Measurements from ENCODE around the gene CSPG4. TPM values are rescaled to one million over a fixed set of nuclear protein-coding genes. Genes with fewer than 3 reads are reported as not detected.

CSPG4 gene
- total RNA-seq, 1 experiment from 2014 or later = 17.5 TPM

DNA sequence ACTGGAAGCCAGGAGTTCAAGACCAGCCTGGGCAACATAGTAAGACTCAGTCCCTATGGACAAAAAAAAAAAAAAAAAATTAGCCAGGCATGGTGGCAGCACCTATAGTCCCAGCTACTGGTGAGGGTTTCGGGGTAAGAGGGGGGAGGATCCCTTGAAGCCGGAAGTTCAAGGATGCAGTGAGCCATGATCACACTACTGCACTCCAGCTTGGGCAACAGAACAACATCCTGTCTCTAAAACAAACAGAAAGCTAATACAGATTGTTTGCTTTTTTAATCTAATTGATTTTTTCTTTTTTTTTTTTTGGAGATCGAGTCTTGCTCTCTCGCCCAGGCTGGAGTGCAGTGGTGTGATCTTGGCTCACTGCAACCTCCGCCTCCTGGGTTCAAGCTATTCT, 71.0 kb downstream of the CSPG4 start:
- DNase-seq (ENCODE audit: low read depth, low spot score) = no peak
- peaks cover 2% of the 10 kb centered on the region; the same call in 1 of the 2 replicates for H3K36me3 ChIP-seq (ENCODE audit: control insufficient read depth, insufficient read depth, low read length)
- ChIA-PET CTCF (interaction anchor here (0.7 kb wide), 1 partner anchor 45 kb away, joined by 6 read pairs; no protein-coding TSS in a partner anchor), POLR2A (no interaction called here)
- intact Hi-C loops (cut with micrococcal nuclease; ENCODE audit: unreplicated experiment) = loop anchor here (5.0 kb wide), 1 partner anchor 41 kb away; no protein-coding TSS in a partner anchor
- peaks cover 15% of the 10 kb centered on the region for H3K4me1 ChIP-seq (ENCODE audit: control insufficient read depth, insufficient read depth, low read length)
- no peak overlapping the region for H3K4me3 ChIP-seq (ENCODE audit: low read depth in 2 of 2, low read length in 2 of 2)
- ATAC-seq = no peak
- no peaks in the 10 kb centered on the region for H3K27me3 ChIP-seq (ENCODE audit: control insufficient read depth, insufficient read depth, low read length)
- no peaks in the 10 kb centered on the region for H3K9me3 ChIP-seq (ENCODE audit: control insufficient read depth, insufficient read depth, low read depth, low read length)
- no TSS peak for BruUV-seq (replicated peaks)
- TF ChIP-seq POLR2AphosphoS5 (IDR thresholded peaks at IDR 0.05; ENCODE audit: low read depth, low read length) (no peak), TCF7L2 (IDR thresholded peaks at IDR 0.05; ENCODE audit: low read depth, low read length) (no peak), SIN3A (IDR thresholded peaks at IDR 0.05; ENCODE audit: borderline replicate concordance, insufficient read depth, low read depth, low read length) (no peak)
- TF ChIP-seq, protein P1, sequence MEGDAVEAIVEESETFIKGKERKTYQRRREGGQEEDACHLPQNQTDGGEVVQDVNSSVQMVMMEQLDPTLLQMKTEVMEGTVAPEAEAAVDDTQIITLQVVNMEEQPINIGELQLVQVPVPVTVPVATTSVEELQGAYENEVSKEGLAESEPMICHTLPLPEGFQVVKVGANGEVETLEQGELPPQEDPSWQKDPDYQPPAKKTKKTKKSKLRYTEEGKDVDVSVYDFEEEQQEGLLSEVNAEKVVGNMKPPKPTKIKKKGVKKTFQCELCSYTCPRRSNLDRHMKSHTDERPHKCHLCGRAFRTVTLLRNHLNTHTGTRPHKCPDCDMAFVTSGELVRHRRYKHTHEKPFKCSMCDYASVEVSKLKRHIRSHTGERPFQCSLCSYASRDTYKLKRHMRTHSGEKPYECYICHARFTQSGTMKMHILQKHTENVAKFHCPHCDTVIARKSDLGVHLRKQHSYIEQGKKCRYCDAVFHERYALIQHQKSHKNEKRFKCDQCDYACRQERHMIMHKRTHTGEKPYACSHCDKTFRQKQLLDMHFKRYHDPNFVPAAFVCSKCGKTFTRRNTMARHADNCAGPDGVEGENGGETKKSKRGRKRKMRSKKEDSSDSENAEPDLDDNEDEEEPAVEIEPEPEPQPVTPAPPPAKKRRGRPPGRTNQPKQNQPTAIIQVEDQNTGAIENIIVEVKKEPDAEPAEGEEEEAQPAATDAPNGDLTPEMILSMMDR (IDR thresholded peaks at IDR 0.05) = no peak
- TF ChIP-seq, protein P2, sequence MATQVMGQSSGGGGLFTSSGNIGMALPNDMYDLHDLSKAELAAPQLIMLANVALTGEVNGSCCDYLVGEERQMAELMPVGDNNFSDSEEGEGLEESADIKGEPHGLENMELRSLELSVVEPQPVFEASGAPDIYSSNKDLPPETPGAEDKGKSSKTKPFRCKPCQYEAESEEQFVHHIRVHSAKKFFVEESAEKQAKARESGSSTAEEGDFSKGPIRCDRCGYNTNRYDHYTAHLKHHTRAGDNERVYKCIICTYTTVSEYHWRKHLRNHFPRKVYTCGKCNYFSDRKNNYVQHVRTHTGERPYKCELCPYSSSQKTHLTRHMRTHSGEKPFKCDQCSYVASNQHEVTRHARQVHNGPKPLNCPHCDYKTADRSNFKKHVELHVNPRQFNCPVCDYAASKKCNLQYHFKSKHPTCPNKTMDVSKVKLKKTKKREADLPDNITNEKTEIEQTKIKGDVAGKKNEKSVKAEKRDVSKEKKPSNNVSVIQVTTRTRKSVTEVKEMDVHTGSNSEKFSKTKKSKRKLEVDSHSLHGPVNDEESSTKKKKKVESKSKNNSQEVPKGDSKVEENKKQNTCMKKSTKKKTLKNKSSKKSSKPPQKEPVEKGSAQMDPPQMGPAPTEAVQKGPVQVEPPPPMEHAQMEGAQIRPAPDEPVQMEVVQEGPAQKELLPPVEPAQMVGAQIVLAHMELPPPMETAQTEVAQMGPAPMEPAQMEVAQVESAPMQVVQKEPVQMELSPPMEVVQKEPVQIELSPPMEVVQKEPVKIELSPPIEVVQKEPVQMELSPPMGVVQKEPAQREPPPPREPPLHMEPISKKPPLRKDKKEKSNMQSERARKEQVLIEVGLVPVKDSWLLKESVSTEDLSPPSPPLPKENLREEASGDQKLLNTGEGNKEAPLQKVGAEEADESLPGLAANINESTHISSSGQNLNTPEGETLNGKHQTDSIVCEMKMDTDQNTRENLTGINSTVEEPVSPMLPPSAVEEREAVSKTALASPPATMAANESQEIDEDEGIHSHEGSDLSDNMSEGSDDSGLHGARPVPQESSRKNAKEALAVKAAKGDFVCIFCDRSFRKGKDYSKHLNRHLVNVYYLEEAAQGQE (IDR thresholded peaks at IDR 0.05; ENCODE audit: insufficient read depth in 1 of 2, low read depth in 2 of 2, low read length in 1 of 2) = no peak
- in situ Hi-C loops (cut with HindIII; ENCODE audit: low pct_unique_long_range_greater_than_20kb, low sequenced_read_pairs) = no loop called here
- H3K27ac ChIP-seq (ENCODE audit: low read length) = no peak overlapping the region

DNA sequence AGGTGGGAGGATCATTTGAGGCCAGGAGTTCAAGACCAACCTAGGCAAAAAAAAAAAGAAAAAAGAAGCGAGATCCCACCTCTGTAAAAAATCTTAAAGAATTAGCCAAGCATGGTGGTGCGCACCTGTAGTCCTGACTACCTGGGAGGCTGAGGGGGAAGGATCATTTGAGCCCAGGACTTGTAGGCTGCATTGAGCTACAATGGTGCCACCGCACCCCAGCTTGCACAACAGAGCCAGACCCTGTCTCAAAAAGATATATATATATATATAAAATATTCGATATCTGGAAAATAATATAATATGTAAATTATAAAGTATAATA, 71.5 kb downstream of the CSPG4 start:
- POLR2A ChIA-PET = no interaction called here
- Histone ChIP-seq H3K9me3 (ENCODE audit: control insufficient read depth, insufficient read depth, low read depth, low read length) (no peaks in the 10 kb centered on the region), H3K27me3 (ENCODE audit: control insufficient read depth, insufficient read depth, low read length) (no peaks in the 10 kb centered on the region), H3K27ac (ENCODE audit: low read length) (peak overlapping the region; percentile 94; the same call in 1 of the 2 replicates), H3K4me1 (ENCODE audit: control insufficient read depth, insufficient read depth, low read length) (peaks cover 15% of the 10 kb centered on the region), H3K4me3 (ENCODE audit: low read depth in 2 of 2, low read length in 2 of 2) (peak overlapping the region in 1 of 2 experiments; percentile 99; a peak in 2 of 4 replicates), H3K36me3 (ENCODE audit: control insufficient read depth, insufficient read depth, low read length) (peaks cover 2% of the 10 kb centered on the region; the same call in 1 of the 2 replicates)
- intact Hi-C loops (cut with micrococcal nuclease; ENCODE audit: unreplicated experiment) (loop anchor here (5.0 kb wide), 1 partner anchor 41 kb away; no protein-coding TSS in a partner anchor), in situ Hi-C loops (cut with HindIII; ENCODE audit: low pct_unique_long_range_greater_than_20kb, low sequenced_read_pairs) (no loop called here)
- no TSS peak for BruUV-seq (replicated peaks)
- DNase-seq (ENCODE audit: low read depth, low spot score) (no peak), ATAC-seq (no peak)
- CTCF ChIA-PET = interaction anchor here (0.7 to 1.4 kb wide), 2 partner anchors 8 to 10 kb away, joined by 3 read pairs; no protein-coding TSS in a partner anchor
- TF ChIP-seq, protein P2 (IDR thresholded peaks at IDR 0.05; ENCODE audit: insufficient read depth in 1 of 2, low read depth in 2 of 2, low read length in 1 of 2) = no peak
- TF ChIP-seq SIN3A (IDR thresholded peaks at IDR 0.05; ENCODE audit: borderline replicate concordance, insufficient read depth, low read depth, low read length) (no peak), POLR2AphosphoS5 (IDR thresholded peaks at IDR 0.05; ENCODE audit: low read depth, low read length) (no peak)
- TF ChIP-seq, protein P1 (IDR thresholded peaks at IDR 0.05) = peak; percentile 25

Measured in Panc1 (cell line).